Measurements from ENCODE around the gene ATG9B. TPM values are rescaled to one million over a fixed set of nuclear protein-coding genes. Genes with fewer than 3 reads are reported as not detected.

Gene ATG9B
- total and polyA plus RNA-seq, 2 donors (not counting 1 experiment from before 2014, with no cell fraction given), result 5.1 to 7.2 TPM

GRCh38 chr7:150965273-150965830 lies 58.9 kb downstream of the ATG9B start:
- no peak overlapping the region for H3K9ac ChIP-seq (ENCODE audit: low read length)
- H2AFZ ChIP-seq (ENCODE audit: insufficient read depth, low read depth, low read length, poor library complexity, severe bottlenecking), result no peak overlapping the region
- POLR2A ChIA-PET, result no interaction called here
- no peak for TF ChIP-seq EZH2 (IDR thresholded peaks at IDR 0.05; ENCODE audit: borderline replicate concordance, insufficient read depth, low read depth, low read length, poor library complexity, severe bottlenecking)
- TF ChIP-seq CTCF (IDR thresholded peaks at IDR 0.05), result no peak
- CTCF ChIA-PET, result interaction anchor here (1.0 kb wide), 1 partner anchor 21 kb away, joined by 6 read pairs; no protein-coding TSS in a partner anchor
- H3K4me3 ChIP-seq (ENCODE audit: control extremely low read depth in 1 of 5, extremely low read depth in 1 of 5, insufficient read depth in 1 of 5, low read depth in 2 of 5, low read length in 4 of 5), result no peak overlapping the region
- H3K4me2 ChIP-seq (replicated peaks; ENCODE audit: low read depth, low read length, poor library complexity, severe bottlenecking), result no peak overlapping the region
- ATAC-seq (ENCODE audit: low read depth) (no peak), DNase-seq (no peak)
- Mint-ChIP-seq H3K27ac (no peak overlapping the region), H3K4me3 (no peak overlapping the region), H3K9me3 (ENCODE audit: insufficient read depth) (no peaks in the 10 kb centered on the region), H3K4me1 (peaks cover 2% of the 10 kb centered on the region), H3K27me3 (peaks cover 29% of the 10 kb centered on the region)
- peaks cover 0 to 37% (median 5%) of the 10 kb centered on the region in 4 experiments for H3K27me3 ChIP-seq (replicated peaks in 1 of 4; ENCODE audit: control extremely low read depth in 1 of 4, control insufficient read depth in 3 of 4, insufficient read depth in 4 of 4, low read length in 3 of 4)
- no peaks in the 10 kb centered on the region for H3K36me3 ChIP-seq (replicated peaks in 1 of 2; ENCODE audit: control extremely low read depth in 1 of 2, control insufficient read depth in 1 of 2, extremely low read depth in 1 of 2, insufficient read depth in 2 of 2, low read length in 1 of 2)
- no peak overlapping the region for H3K27ac ChIP-seq (ENCODE audit: low read length in 2 of 2)
- H3K79me2 ChIP-seq (ENCODE audit: control insufficient read depth, insufficient read depth, low read length), result no peaks in the 10 kb centered on the region
- WGBS (ENCODE audit: insufficient coverage), result 84% methylated on average over 16 of the region's 16 CpGs
- intact Hi-C loops (cut with micrococcal nuclease), result no loop called here
- peaks cover 3 to 5% of the 10 kb centered on the region in 2 donors for H3K4me1 ChIP-seq (ENCODE audit: control insufficient read depth in 2 of 2, insufficient read depth in 2 of 2, low read length in 2 of 2)
- no peaks in the 10 kb centered on the region for H3K9me3 ChIP-seq (ENCODE audit: control extremely low read depth in 1 of 3, control insufficient read depth in 2 of 3, insufficient read depth in 1 of 3, low read length in 2 of 3)
- no peaks in the 10 kb centered on the region for H4K20me1 ChIP-seq (ENCODE audit: control insufficient read depth, insufficient read depth, low read length, poor library complexity, severe bottlenecking)

Other genes starting within 250 kb of the ATG9B start
- 0.25 and 0.73 TPM in 2 replicates for gene TMEM176B, start 224.1 kb downstream of the ATG9B start, total RNA-seq
- gene TMEM176B, start 224.1 kb downstream of the ATG9B start, polyA plus RNA-seq, result 0.76 and 1.4 TPM in 2 replicates
- gene TMEM176A, start 223.7 kb downstream of the ATG9B start, total RNA-seq, result not detected in 2 replicates
- 0.22 and 1.1 TPM in 2 replicates for gene TMEM176A, start 223.7 kb downstream of the ATG9B start, polyA plus RNA-seq
- gene AOC1, start 172.0 kb downstream of the ATG9B start, total RNA-seq, result not detected in 2 replicates
- gene AOC1, start 172.0 kb downstream of the ATG9B start, polyA plus RNA-seq, result 0.07 TPM in 1 of 2 replicates, not detected in the other
- gene KCNH2, start 46.2 kb downstream of the ATG9B start, total RNA-seq, result 0.86 and 0.87 TPM in 2 replicates
- gene KCNH2, start 46.2 kb downstream of the ATG9B start, polyA plus RNA-seq, result 2.0 and 2.7 TPM in 2 replicates
- 0.39 TPM in 1 of 2 replicates, not detected in the other for gene NOS3, start 33.5 kb downstream of the ATG9B start, total RNA-seq
- gene NOS3, start 33.5 kb downstream of the ATG9B start, polyA plus RNA-seq, result 0.54 and 0.75 TPM in 2 replicates
- 64.7 and 69.7 TPM in 2 replicates for gene ABCB8, start 4.0 kb upstream of the ATG9B start, total RNA-seq
- 29.5 and 41.4 TPM in 2 replicates for gene ABCB8, start 4.0 kb upstream of the ATG9B start, polyA plus RNA-seq
- gene ASIC3, start 24.0 kb upstream of the ATG9B start, total RNA-seq, result 2.9 and 4.8 TPM in 2 replicates
- gene ASIC3, start 24.0 kb upstream of the ATG9B start, polyA plus RNA-seq, result 5.0 and 6.3 TPM in 2 replicates
- 8.2 and 8.9 TPM in 2 replicates for gene CDK5, start 33.4 kb upstream of the ATG9B start, total RNA-seq
- 4.5 and 8.4 TPM in 2 replicates for gene CDK5, start 33.4 kb upstream of the ATG9B start, polyA plus RNA-seq
- 106 and 113 TPM in 2 replicates for gene SLC4A2, start 35.1 kb upstream of the ATG9B start, total RNA-seq
- gene SLC4A2, start 35.1 kb upstream of the ATG9B start, polyA plus RNA-seq, result 82.8 and 103 TPM in 2 replicates
- gene FASTK, start 56.3 kb upstream of the ATG9B start, total RNA-seq, result 119 and 120 TPM in 2 replicates
- 251 and 258 TPM in 2 replicates for gene FASTK, start 56.3 kb upstream of the ATG9B start, polyA plus RNA-seq
- gene TMUB1, start 59.0 kb upstream of the ATG9B start, total RNA-seq, result 44.4 and 49.2 TPM in 2 replicates
- gene TMUB1, start 59.0 kb upstream of the ATG9B start, polyA plus RNA-seq, result 81.9 and 102 TPM in 2 replicates
- gene AGAP3, start 62.0 kb upstream of the ATG9B start, total RNA-seq, result 20.2 and 21.1 TPM in 2 replicates
- gene AGAP3, start 62.0 kb upstream of the ATG9B start, polyA plus RNA-seq, result 15.2 and 22.3 TPM in 2 replicates
- not detected in 2 replicates for gene GBX1, start 143.2 kb upstream of the ATG9B start, total RNA-seq
- gene GBX1, start 143.2 kb upstream of the ATG9B start, polyA plus RNA-seq, result not detected in 2 replicates
- not detected in 2 replicates for gene ASB10, start 162.8 kb upstream of the ATG9B start, total RNA-seq
- gene ASB10, start 162.8 kb upstream of the ATG9B start, polyA plus RNA-seq, result not detected in 2 replicates
- gene H2BK1, start 186.0 kb upstream of the ATG9B start, total RNA-seq, result 3.1 and 4.2 TPM in 2 replicates
- gene H2BK1, start 186.0 kb upstream of the ATG9B start, polyA plus RNA-seq, result not detected in 2 replicates
- gene ABCF2, start 202.7 kb upstream of the ATG9B start, total RNA-seq, result 27.1 and 30.2 TPM in 2 replicates
- 12.5 and 16.1 TPM in 2 replicates for gene ABCF2, start 202.7 kb upstream of the ATG9B start, polyA plus RNA-seq
- gene CHPF2, start 208.0 kb upstream of the ATG9B start, total RNA-seq, result 39.4 and 44.0 TPM in 2 replicates
- 28.8 and 39.9 TPM in 2 replicates for gene CHPF2, start 208.0 kb upstream of the ATG9B start, polyA plus RNA-seq
- 0.29 TPM in 1 of 2 replicates, not detected in the other for gene SMARCD3, start 224.2 kb upstream of the ATG9B start, total RNA-seq
- gene SMARCD3, start 224.2 kb upstream of the ATG9B start, polyA plus RNA-seq, result 1.0 and 1.4 TPM in 2 replicates